HepG2 (cell line): Measurements from ENCODE around the gene SMLR1. TPM values are rescaled to one million over a fixed set of nuclear protein-coding genes. Genes with fewer than 3 reads are reported as not detected.

Experiments used
- KAT2B ChIP-seq: fragments of 150-350 bp; IDR thresholded peaks from 2 replicates; pipeline ENCODE4 v1.6.1; 2014; ENCODE audit warnings: low read depth, low read length, borderline replicate concordance
- KDM5B ChIP-seq: sonication (generic); formaldehyde crosslinking; IDR thresholded peaks from 2 replicates; pipeline ENCODE4 v1.4.0; 2020; ENCODE audit warnings: missing genetic modification reagents, mild to moderate bottlenecking, borderline replicate concordance
- PTBP1 ChIP-seq: fragments of 200-400 bp; formaldehyde crosslinking; IDR thresholded peaks from 2 replicates; pipeline ENCODE4 v1.6.1; 2018; ENCODE audit warnings: low read length, low read depth; ENCODE audit not compliant: poor library complexity, severe bottlenecking
- RBAK ChIP-seq: sonication (generic); formaldehyde crosslinking; IDR thresholded peaks from 2 replicates; pipeline ENCODE4 v1.5.1; 2020; ENCODE audit warnings: mild to moderate bottlenecking, missing genetic modification reagents
- RBFOX2 ChIP-seq: fragments of 200-400 bp; formaldehyde crosslinking; IDR thresholded peaks from 2 replicates; pipeline ENCODE4 v1.6.1; 2017; ENCODE audit warnings: low read depth, mild to moderate bottlenecking, low read length
- SRY ChIP-seq: sonication (generic); formaldehyde crosslinking; IDR thresholded peaks from 2 replicates; pipeline ENCODE4 v1.8.0; 2022; ENCODE audit warnings: mild to moderate bottlenecking, missing genetic modification reagents
- TRIM24 ChIP-seq: sonication (generic); formaldehyde crosslinking; IDR thresholded peaks from 2 replicates; pipeline ENCODE4 v1.8.0; 2022; ENCODE audit warnings: mild to moderate bottlenecking, missing genetic modification reagents
- ZNF792 ChIP-seq: IDR thresholded peaks from 2 replicates; pipeline ENCODE4 v1.6.1; 2016
- ZNF878 ChIP-seq: sonication (generic); formaldehyde crosslinking; IDR thresholded peaks from 2 replicates; pipeline ENCODE4 v1.8.1; 2023; ENCODE audit warnings: mild to moderate bottlenecking, missing genetic modification reagents, moderate library complexity
- polyA plus RNA-seq, 8 experiments: library from polyadenylated mRNA; depleted of rRNA in 3 of 8; stranded (reverse) in 7 of 8; unstranded in 1 of 8; fragments of >200 nt; fragmentation: Illumina TruSeq in 4 of 8; extraction: Trizol in 4 of 8; gene quantifications; 2 replicates each; pipeline versions ENCODE4 v1.2.1 to v1.2.3, GENCODE V29; 2011 to 2016; ENCODE audit warnings: low read depth in 4 of 8, missing spikeins in 1 of 8, mixed read lengths in 1 of 8; ENCODE audit not compliant: insufficient read depth in 1 of 8
- total RNA-seq, 5 experiments: library from RNA; depleted of rRNA; stranded (reverse); fragments of >200 nt; fragmentation: Illumina TruSeq; extraction: Trizol; gene quantifications; 2 replicates each; pipeline ENCODE4 v1.2.3, GENCODE V29; 2016; ENCODE audit warnings: low read depth in 1 of 5
- TF ChIP-seq, protein P1 (sequence below): sonication (generic); formaldehyde crosslinking; conservative IDR thresholded peaks from 2 replicates; pipeline ENCODE4 v1.4.0; 2020; ENCODE audit warnings: missing genetic modification reagents
- TF ChIP-seq, protein P2 (sequence below): sonication (generic); formaldehyde crosslinking; IDR thresholded peaks from 2 replicates; pipeline ENCODE4 v1.5.0; 2020; ENCODE audit warnings: mild to moderate bottlenecking, missing genetic modification reagents, borderline replicate concordance
- TF ChIP-seq, protein P3 (sequence below): sonication (generic); formaldehyde crosslinking; IDR thresholded peaks from 2 replicates; pipeline ENCODE4 v1.4.0; 2020; ENCODE audit warnings: missing genetic modification reagents
- TF ChIP-seq, protein P4 (sequence below): sonication (generic); formaldehyde crosslinking; IDR thresholded peaks from 2 replicates; pipeline ENCODE4 v1.8.0; 2023; ENCODE audit warnings: mild to moderate bottlenecking, missing genetic modification reagents
- TF ChIP-seq, protein P5 (sequence below): sonication (generic); formaldehyde crosslinking; IDR thresholded peaks from 2 replicates; pipeline ENCODE4 v1.5.1; 2020; ENCODE audit warnings: mild to moderate bottlenecking, missing genetic modification reagents

Gene SMLR1
- total and polyA plus RNA-seq, 2 of the 13 experiments (the other 11 are each of a cell fraction or from before 2014, with no cell fraction given), result 41.8 to 104 TPM

DNA sequence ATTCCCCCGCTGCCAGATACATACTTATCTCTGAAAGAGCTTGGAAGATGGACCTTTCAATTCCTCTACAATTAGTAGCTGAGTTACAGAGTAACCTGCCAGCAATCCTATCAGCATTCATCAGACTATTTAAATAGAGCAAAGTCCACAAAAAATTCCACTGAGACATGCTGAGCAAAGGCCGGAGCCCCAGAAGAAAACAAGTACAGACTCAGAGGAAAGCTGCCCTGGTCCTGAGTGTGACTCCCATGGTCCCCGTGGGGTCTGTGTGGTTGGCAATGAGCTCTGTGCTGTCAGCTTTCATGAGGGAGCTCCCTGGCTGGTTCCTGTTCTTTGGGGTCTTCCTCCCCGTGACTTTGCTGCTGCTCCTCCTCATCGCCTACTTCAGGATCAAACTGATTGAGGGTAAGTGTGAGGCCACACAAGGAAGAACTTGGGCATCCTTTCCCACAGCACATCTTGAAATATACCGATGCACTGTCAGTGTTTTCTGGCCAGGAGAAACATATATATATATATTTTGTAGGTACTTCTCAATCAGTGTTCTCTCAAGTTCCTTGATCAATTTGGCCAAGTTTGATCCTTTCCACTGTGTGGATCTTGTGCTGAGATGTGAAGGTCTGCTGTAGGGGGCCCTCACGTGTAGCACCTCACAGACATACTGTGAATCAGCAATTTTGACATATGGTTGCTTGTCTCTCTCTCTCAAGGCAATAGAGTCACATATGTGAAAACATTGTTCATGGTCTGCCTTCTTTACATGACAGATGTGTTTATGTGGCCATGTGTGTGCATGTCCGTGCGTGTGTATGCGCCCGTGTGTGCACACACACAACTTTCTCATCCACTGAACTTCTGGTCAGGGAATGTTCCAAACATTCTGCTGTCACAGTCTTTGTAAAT, at the start of gene SMLR1 (continued):
- TF ChIP-seq, protein P1, sequence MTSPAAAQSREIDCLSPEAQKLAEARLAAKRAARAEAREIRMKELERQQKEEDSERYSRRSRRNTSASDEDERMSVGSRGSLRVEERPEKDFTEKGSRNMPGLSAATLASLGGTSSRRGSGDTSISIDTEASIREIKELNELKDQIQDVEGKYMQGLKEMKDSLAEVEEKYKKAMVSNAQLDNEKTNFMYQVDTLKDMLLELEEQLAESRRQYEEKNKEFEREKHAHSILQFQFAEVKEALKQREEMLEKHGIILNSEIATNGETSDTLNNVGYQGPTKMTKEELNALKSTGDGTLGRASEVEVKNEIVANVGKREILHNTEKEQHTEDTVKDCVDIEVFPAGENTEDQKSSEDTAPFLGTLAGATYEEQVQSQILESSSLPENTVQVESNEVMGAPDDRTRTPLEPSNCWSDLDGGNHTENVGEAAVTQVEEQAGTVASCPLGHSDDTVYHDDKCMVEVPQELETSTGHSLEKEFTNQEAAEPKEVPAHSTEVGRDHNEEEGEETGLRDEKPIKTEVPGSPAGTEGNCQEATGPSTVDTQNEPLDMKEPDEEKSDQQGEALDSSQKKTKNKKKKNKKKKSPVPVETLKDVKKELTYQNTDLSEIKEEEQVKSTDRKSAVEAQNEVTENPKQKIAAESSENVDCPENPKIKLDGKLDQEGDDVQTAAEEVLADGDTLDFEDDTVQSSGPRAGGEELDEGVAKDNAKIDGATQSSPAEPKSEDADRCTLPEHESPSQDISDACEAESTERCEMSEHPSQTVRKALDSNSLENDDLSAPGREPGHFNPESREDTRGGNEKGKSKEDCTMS (CRISPR knock-in tag), result no peak
- TF ChIP-seq PTBP1 (no peak), KDM5B (CRISPR knock-in tag) (peak; percentile 73; the same call in 1 of the 2 replicates), RBAK (CRISPR knock-in tag) (no peak), KAT2B (no peak), TRIM24 (CRISPR knock-in tag) (no peak), SRY (peak; percentile 47; the same call in 1 of the 2 replicates), ZNF792 (CRISPR knock-in tag) (peak; percentile 50; the same call in 1 of the 2 replicates), RBFOX2 (peak; percentile 84), ZNF878 (CRISPR knock-in tag) (no peak)
- TF ChIP-seq, protein P2, sequence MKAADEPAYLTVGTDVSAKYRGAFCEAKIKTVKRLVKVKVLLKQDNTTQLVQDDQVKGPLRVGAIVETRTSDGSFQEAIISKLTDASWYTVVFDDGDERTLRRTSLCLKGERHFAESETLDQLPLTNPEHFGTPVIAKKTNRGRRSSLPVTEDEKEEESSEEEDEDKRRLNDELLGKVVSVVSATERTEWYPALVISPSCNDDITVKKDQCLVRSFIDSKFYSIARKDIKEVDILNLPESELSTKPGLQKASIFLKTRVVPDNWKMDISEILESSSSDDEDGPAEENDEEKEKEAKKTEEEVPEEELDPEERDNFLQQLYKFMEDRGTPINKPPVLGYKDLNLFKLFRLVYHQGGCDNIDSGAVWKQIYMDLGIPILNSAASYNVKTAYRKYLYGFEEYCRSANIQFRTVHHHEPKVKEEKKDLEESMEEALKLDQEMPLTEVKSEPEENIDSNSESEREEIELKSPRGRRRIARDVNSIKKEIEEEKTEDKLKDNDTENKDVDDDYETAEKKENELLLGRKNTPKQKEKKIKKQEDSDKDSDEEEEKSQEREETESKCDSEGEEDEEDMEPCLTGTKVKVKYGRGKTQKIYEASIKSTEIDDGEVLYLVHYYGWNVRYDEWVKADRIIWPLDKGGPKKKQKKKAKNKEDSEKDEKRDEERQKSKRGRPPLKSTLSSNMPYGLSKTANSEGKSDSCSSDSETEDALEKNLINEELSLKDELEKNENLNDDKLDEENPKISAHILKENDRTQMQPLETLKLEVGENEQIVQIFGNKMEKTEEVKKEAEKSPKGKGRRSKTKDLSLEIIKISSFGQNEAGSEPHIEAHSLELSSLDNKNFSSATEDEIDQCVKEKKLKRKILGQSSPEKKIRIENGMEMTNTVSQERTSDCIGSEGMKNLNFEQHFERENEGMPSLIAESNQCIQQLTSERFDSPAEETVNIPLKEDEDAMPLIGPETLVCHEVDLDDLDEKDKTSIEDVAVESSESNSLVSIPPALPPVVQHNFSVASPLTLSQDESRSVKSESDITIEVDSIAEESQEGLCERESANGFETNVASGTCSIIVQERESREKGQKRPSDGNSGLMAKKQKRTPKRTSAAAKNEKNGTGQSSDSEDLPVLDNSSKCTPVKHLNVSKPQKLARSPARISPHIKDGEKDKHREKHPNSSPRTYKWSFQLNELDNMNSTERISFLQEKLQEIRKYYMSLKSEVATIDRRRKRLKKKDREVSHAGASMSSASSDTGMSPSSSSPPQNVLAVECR (CRISPR knock-in tag), result peak; percentile 66
- TF ChIP-seq, protein P3, sequence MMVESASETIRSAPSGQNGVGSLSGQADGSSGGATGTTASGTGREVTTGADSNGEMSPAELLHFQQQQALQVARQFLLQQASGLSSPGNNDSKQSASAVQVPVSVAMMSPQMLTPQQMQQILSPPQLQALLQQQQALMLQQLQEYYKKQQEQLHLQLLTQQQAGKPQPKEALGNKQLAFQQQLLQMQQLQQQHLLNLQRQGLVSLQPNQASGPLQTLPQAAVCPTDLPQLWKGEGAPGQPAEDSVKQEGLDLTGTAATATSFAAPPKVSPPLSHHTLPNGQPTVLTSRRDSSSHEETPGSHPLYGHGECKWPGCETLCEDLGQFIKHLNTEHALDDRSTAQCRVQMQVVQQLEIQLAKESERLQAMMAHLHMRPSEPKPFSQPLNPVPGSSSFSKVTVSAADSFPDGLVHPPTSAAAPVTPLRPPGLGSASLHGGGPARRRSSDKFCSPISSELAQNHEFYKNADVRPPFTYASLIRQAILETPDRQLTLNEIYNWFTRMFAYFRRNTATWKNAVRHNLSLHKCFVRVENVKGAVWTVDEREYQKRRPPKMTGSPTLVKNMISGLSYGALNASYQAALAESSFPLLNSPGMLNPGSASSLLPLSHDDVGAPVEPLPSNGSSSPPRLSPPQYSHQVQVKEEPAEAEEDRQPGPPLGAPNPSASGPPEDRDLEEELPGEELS, result peak; percentile 88
- TF ChIP-seq, protein P4, sequence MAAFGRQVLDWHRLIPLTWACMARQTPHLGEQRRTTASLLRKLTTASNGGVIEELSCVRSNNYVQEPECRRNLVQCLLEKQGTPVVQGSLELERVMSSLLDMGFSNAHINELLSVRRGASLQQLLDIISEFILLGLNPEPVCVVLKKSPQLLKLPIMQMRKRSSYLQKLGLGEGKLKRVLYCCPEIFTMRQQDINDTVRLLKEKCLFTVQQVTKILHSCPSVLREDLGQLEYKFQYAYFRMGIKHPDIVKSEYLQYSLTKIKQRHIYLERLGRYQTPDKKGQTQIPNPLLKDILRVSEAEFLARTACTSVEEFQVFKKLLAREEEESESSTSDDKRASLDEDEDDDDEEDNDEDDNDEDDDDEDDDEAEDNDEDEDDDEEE (CRISPR knock-in tag), result peak; percentile 94
- TF ChIP-seq, protein P5, sequence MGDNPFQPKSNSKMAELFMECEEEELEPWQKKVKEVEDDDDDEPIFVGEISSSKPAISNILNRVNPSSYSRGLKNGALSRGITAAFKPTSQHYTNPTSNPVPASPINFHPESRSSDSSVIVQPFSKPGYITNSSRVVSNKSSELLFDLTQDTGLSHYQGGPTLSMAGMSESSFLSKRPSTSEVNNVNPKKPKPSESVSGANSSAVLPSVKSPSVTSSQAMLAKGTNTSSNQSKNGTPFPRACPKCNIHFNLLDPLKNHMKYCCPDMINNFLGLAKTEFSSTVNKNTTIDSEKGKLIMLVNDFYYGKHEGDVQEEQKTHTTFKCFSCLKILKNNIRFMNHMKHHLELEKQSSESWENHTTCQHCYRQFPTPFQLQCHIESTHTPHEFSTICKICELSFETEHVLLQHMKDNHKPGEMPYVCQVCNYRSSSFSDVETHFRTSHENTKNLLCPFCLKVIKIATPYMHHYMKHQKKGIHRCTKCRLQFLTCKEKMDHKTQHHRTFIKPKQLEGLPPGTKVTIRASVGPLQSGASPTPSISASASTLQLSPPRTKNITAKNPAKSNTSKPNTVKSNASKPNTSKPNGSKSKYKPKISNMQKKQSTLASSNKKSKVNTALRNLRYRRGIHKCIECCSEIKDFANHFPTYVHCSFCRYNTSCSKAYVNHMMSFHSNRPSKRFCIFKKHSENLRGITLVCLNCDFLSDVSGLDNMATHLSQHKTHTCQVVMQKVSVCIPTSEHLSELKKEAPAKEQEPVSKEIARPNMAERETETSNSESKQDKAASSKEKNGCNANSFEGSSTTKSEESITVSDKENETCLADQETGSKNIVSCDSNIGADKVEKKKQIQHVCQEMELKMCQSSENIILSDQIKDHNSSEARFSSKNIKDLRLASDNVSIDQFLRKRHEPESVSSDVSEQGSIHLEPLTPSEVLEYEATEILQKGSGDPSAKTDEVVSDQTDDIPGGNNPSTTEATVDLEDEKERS (CRISPR knock-in tag), result no peak
